Hematopoietic multipotent progenitor cell treated with erythropoietin and hydrocortisone succinate and interleukin-3 and kit ligand, for 17 days (in vitro differentiated cells): ENCODE results near the gene DDX31.

Experiments used
- DNase-seq: peaks from one replicate; pipeline ENCODE4 v3.0.0-alpha.2; 2015; ENCODE audit warnings: low spot score

The DDX31 gene

GRCh38 chr9:132673355-132673754 is 3.6 kb upstream of the DDX31 start:
- peak; percentile 29 for DNase-seq

GRCh38 chr9:132672413-132672690 is 2.6 kb upstream of the DDX31 start:
- DNase-seq = no peak

GRCh38 chr9:132671620-132672412 is 2.0 kb upstream of the DDX31 start:
- peak; percentile 22 for DNase-seq

- DNase-seq = peak; percentile 29
These were observed 941 bp upstream of the DDX31 start, which contains the start of gene GTF3C4 for GRCh38 chr9:132670457-132671391. TSS of gene GTF3C4 (plus strand) at chr9:132670464. CDS start at chr9:132670599, 135 bp downstream.

- DNase-seq = no peak
These were observed 475 bp downstream of the DDX31 start for GRCh38 chr9:132669319-132669697.

GRCh38 chr9:132663851-132664250 is 5.9 kb downstream of the DDX31 start:
- DNase-seq = no peak

GRCh38 chr9:132663117-132663516 is 6.7 kb downstream of the DDX31 start:
- no peak for DNase-seq

GRCh38 chr9:132662152-132662945 is 7.4 kb downstream of the DDX31 start:
- no peak for DNase-seq

GRCh38 chr9:132656299-132656698 is 13.5 kb downstream of the DDX31 start:
- DNase-seq = no peak

- DNase-seq = no peak
These were observed 18.5 kb downstream of the DDX31 start for GRCh38 chr9:132651259-132651658.

- DNase-seq = no peak
These were observed 21.1 kb downstream of the DDX31 start for GRCh38 chr9:132648685-132649084.

GRCh38 chr9:132648283-132648682 is 21.5 kb downstream of the DDX31 start:
- DNase-seq = no peak

- DNase-seq = no peak
These were observed 22.0 kb downstream of the DDX31 start for GRCh38 chr9:132647806-132648205.

- no peak for DNase-seq
These were observed 22.4 kb downstream of the DDX31 start for GRCh38 chr9:132647355-132647754.

GRCh38 chr9:132646726-132647125 is 23.1 kb downstream of the DDX31 start:
- no peak for DNase-seq

GRCh38 chr9:132645711-132646110 is 24.1 kb downstream of the DDX31 start:
- no peak for DNase-seq

- no peak for DNase-seq
These were observed 24.5 kb downstream of the DDX31 start for GRCh38 chr9:132645306-132645705.

GRCh38 chr9:132644251-132644650 is 25.5 kb downstream of the DDX31 start:
- no peak for DNase-seq

GRCh38 chr9:132641216-132641615 is 28.6 kb downstream of the DDX31 start:
- DNase-seq = no peak

- no peak for DNase-seq
These were observed 30.5 kb downstream of the DDX31 start for GRCh38 chr9:132639322-132639721.

- no peak for DNase-seq
These were observed 31.5 kb downstream of the DDX31 start for GRCh38 chr9:132638240-132638639.

- no peak for DNase-seq
These were observed 32.0 kb downstream of the DDX31 start for GRCh38 chr9:132637801-132638200.
